HG03060 (cell line): ENCODE data around the gene MAPK11.

Source experiments
- ATAC-seq: cut with Tn5 transposase; IDR thresholded peaks from one replicate; pipeline ENCODE4 v1.9.1; 2021; ENCODE audit warnings: low read depth, moderate number of reproducible peaks; ENCODE audit not compliant: unreplicated experiment

MAPK11 gene

GRCh38 chr22:50251477-50252081 lies 18.6 kb downstream of the MAPK11 start:
- ATAC-seq: no peak

GRCh38 chr22:50250555-50251476 lies 19.4 kb downstream of the MAPK11 start, which contains the start of gene HDAC10:
Gene HDAC10, minus strand, starts transcription at chr22:50251265. Its CDS starts 233 bp downstream, at chr22:50251032.
- ATAC-seq: no peak

GRCh38 chr22:50250249-50250554 lies 20.0 kb downstream of the MAPK11 start:
- no peak for ATAC-seq

- no peak for ATAC-seq
These were observed 20.6 kb downstream of the MAPK11 start for GRCh38 chr22:50249341-50250248.

GRCh38 chr22:50248196-50249081 lies 21.7 kb downstream of the MAPK11 start:
- ATAC-seq: no peak

GRCh38 chr22:50247748-50248147 lies 22.4 kb downstream of the MAPK11 start:
- ATAC-seq: no peak

GRCh38 chr22:50246242-50247175 lies 23.7 kb downstream of the MAPK11 start:
- no peak for ATAC-seq

- ATAC-seq: no peak
These were observed 24.7 kb downstream of the MAPK11 start for GRCh38 chr22:50245214-50246072.

GRCh38 chr22:50244420-50245213 lies 25.6 kb downstream of the MAPK11 start, which contains the start of gene TUBGCP6:
Gene TUBGCP6, minus strand, starts transcription at chr22:50245023. Its CDS starts 564 bp downstream, at chr22:50244459.
- peak; percentile 56 for ATAC-seq

GRCh38 chr22:50243685-50244419 lies 26.3 kb downstream of the MAPK11 start:
- peak; percentile 7 for ATAC-seq

- no peak for ATAC-seq
These were observed 27.7 kb downstream of the MAPK11 start for GRCh38 chr22:50242406-50242949.

- no peak for ATAC-seq
These were observed 31.4 kb downstream of the MAPK11 start for GRCh38 chr22:50238755-50239154.

GRCh38 chr22:50236731-50237409 lies 33.3 kb downstream of the MAPK11 start:
- ATAC-seq: no peak

GRCh38 chr22:50233223-50233622 lies 37.0 kb downstream of the MAPK11 start:
- ATAC-seq: no peak

GRCh38 chr22:50232481-50233151 lies 37.6 kb downstream of the MAPK11 start:
- ATAC-seq: no peak
